Ishikawa (cell line): ENCODE results near the gene MARS1.

ENCODE experiments used
- EP300 ChIP-seq: IDR thresholded peaks from 2 replicates; pipeline ENCODE4 v1.6.1; 2012; ENCODE audit warnings: borderline replicate concordance
- REST ChIP-seq: IDR thresholded peaks from 2 replicates; pipeline ENCODE4 v1.6.1; 2012; ENCODE audit warnings: low read depth, mild to moderate bottlenecking
- TAF1 ChIP-seq: IDR thresholded peaks from 2 replicates; pipeline ENCODE4 v1.6.1; 2012; ENCODE audit warnings: low read depth, mild to moderate bottlenecking
- YY1 ChIP-seq: IDR thresholded peaks from 2 replicates; pipeline ENCODE4 v1.6.1; 2012; ENCODE audit warnings: low read depth

DNA sequence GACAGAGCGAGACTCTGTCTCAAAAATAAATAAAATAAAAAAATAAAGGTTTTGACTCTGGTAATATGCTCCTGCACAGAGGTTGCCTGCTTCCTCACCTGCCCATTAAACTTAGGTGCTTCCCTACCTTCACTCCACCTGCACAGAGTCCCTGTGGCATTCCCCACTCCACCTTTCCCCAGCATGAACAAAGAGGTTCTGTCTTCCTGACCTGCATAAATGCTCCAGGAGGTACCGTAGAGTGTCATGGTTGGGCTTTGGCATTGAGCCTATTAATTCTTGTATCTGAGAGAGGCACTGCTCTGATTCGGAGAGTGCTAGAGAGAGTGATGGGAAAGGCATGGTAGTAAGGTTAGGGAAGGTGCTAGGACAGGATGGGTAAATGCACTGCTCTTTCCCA, 14.5 kb upstream of the MARS1 start:
- TF ChIP-seq TAF1, result no peak
- no peak for TF ChIP-seq YY1
- TF ChIP-seq REST, result no peak
- no peak for TF ChIP-seq EP300
